Activated CD4-positive, CD25-positive, alpha-beta regulatory T cell treated with anti-CD3 and anti-CD28 coated beads, Interleukin-2, amount 50 U/mL, for 24 hours (primary cell): ENCODE results near the gene DNAH9.

ENCODE experiments used
- ATAC-seq, 2 donors: fragments of 150-1000 bp; cut with Tn5 transposase; one replicate each; pipeline ENCODE4 v1.10.0; 2021; ENCODE audit warnings: mild to moderate bottlenecking in 1 of 2, moderate library complexity in 1 of 2

DNAH9 gene

DNA sequence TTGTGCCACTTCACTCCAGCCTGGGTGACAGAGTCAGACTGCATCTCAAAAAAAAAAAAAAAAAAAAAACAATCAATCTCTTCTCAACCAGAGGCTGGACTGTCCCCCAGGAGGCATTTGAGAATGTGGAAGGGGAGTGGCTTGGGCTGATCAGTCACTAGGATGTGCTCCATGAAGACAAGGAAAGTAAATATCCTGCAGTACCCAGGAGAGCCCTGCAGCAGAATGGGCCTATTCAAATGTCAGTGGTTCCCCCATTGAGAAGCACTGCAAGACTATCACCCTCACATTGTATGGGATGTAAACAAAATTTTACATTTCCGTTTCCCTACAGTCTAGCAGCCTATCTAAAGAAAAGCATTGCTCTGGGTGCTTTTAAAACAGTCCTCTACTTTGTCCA, 70.3 kb downstream of the DNAH9 start:
- ATAC-seq: no peak

DNA sequence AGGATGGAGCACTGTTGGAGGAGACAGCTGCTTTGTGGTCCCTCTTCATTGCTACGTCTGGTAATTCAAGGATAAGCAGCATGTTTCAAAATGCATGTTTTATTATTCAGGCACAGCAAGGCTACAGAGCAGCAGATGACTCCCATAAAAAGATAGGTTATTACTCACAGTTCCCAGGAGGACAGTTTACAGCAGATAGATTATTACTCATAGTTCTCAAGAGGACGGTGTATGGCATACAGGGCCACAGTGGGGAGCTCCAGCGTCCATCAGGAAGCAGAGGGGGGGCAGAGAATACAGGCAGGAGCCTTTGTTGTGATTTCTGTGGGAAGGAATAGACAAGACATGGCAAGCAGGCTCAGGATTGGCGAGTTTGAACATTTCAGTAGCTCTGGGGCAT, 72.9 kb downstream of the DNAH9 start:
- no peak for ATAC-seq

DNA sequence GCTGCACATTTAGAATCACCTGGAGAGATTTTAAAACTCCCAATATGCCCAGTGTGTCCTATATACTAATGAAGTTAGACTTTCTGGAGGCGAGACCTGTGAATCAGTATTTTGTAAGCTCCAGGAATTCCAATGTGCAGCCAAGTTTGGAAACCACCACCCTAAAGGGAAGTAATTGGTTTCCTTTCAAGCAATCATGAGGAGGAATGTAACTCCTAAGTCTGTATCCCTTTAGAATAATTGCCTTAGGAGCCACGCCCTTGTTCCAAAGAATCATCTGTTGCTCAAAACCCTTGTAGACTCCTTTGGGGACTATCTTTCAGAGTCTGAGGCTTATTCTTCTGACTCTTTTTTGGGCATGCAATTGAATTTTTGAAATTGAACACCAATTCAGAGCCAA, 84.4 kb downstream of the DNAH9 start:
- no peak for ATAC-seq

DNA sequence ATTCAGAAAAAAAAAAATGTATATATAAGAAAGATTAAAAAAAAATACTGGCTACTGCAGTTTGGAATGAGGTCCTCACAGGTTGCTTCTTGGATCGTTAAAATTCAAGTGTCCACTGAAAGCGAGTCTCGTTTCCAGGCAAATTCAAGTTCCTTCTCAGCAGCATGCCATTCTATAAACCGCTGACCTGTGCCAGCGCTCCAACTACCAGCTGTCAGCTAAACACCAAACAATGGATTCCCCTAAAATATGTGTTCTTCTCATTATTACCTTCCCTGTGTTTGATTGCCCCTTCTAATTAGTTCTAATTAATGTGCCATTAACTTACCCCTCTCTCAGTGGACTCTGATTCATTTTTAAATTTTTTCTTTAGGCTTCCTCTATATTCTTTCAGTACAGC, 92.4 kb downstream of the DNAH9 start:
- no peak for ATAC-seq

DNA sequence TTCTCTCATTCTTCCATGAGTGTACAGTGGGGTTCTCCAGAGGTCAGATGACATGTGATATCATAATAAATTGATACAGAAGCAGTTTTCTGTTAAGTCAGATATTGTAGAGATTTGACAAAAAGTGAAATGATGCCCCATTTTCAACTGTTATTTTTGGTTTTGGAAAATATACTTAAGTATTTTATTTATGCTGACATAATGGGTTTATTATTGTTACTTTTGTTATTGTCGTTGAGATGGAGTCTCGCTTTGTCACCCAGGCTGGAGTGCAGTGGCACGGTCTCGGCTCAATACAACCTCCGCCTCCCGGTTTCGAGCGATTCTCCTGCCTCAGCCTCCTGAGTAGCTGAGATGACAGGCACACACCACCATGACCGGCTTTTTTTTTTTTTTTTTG, 94.4 kb downstream of the DNAH9 start:
- no peak for ATAC-seq

DNA sequence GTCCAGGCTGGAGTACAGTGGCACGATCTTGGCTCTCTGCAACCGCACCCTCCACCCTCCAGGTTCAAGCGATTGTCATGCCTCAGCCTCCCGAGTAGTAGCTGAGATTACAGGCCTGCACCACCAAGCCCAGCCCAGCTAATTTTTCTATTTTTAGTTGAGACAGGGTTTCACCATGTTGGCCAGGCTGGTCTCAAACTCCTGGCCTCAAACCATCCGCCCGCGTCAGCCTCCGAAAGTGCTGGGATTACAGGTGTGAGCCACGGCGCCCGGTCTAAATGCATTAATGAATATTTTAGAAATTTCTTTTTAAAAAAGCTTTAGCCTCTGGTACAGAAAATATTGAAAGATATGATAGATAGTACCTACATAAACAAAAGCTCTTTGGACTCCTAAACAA, 95.0 kb downstream of the DNAH9 start:
- no peak for ATAC-seq

DNA sequence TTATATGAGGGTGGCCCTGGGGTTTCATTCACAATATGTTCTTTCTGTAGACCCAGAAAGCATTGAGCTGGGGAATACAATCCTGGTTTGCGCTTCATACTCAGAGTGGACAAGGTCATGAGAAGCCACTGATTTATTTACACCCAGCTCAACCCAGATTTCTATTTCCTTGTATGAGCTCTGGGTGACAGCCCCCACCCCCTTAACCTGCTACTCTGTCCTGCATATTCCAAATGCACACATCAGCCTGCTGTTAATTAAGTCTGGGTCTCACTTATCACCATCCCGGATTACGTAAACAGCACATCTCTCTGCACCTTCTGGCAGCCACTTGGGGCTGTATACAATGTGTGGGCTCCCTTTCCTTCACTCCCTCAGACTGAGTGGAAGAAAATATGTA, 102.4 kb downstream of the DNAH9 start:
- no peak for ATAC-seq

DNA sequence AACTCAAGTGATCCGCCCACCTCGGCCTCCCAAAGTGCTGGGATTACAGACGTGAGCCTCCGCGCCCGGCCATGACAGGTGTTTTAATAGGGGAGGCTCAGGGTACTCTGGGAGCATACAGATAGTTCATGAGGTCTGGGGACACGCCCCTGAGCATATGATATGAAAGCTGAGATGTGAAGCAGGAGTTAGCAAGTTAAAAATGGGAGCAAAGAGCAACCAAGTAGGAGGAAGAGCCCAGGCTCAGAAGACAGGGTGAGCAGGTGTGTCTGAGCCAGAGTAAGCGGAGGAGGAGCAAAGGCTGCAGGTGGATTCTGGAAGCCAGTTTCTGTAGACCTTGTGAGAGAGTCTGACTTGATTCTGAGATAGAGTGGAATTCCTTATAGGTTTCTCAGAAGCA, 103.6 kb downstream of the DNAH9 start:
- ATAC-seq: no peak

DNA sequence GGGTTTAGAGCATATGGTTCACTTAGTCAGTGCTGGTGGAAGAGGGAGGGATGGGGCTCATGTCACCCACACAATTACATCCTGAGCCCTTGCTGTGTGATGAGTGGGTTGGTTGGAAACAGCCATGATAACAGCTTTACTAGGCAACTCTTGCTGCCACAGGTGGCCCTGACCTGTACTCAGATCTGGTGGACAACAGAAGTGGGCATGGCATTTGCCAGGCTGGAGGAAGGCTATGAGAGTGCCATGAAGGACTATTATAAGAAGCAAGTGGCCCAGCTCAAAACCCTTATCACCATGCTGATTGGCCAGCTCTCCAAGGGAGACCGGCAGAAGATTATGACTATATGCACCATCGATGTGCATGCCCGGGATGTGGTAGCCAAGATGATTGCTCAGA, 105.8 kb downstream of the DNAH9 start:
- ATAC-seq: no peak

DNA sequence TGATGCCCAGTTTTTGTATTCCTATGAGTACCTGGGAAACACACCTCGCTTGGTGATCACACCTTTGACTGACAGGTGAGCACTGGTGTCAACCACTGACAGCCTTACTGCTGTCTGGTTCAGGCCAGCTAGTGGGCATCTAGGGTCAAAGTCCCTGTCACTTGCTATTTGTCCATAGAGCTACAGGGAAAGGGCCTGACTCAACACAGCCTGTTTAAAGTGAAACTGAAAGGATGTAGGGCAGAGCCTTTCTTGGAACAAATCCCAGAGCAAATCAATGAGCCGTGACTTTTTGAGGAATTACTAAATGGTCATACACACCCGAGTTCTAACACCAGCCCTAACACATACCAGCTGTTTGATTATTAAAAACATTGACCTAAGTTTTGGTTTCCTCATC, 106.8 kb downstream of the DNAH9 start:
- no peak for ATAC-seq

DNA sequence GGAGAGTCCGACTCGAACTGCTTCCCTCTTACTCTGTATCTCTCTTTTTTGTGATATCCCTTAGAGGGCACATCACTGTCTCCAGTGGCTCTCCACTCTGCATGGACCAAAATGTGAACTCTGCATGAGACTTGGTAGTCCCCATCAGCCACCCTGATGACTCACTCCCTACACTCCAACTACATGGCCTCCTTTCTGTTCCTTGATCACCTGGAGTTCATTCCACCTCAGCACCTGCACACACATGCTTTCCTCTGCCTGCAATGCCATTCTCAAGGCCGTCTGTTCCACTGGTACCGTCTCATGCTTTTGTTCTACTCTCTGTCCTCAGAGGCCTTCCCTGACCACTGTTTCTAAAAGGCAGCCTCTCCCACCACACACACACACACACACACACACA, 109.3 kb downstream of the DNAH9 start:
- no peak for ATAC-seq

DNA sequence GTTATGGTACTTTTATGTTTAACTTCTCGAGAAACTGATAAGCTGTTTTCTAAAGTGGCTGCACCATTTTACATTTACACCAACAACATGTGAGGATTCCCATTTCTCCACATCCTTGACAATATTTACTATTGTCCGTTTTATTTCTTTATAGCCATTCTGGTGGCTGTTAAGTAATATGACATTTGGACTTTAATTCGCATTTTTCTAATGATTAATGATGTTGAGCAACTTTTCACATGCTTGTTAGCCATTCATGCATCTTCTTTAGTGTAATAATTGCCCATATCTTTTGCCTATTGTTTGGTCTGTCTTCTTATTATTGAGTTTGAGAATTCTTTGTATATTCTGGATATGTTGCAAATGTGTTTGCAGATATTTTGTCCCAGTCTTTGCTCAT, 114.2 kb downstream of the DNAH9 start:
- no peak for ATAC-seq

DNA sequence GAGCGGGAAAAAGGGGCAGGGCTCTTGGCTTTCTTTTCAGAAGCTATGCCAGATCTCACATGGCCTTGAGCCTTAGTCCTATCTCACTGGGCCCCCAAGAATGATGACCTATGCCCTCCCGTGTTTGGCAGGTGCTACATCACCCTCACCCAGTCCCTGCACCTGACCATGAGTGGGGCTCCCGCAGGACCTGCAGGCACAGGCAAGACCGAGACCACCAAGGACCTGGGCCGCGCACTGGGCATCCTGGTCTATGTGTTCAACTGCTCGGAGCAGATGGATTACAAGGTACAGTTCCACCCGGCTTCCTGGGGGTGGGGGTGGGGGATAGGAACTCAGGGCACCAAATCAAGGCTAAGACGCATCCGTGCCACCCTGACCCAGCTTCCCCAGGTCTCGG, 120.9 kb downstream of the DNAH9 start:
- no peak for ATAC-seq

DNA sequence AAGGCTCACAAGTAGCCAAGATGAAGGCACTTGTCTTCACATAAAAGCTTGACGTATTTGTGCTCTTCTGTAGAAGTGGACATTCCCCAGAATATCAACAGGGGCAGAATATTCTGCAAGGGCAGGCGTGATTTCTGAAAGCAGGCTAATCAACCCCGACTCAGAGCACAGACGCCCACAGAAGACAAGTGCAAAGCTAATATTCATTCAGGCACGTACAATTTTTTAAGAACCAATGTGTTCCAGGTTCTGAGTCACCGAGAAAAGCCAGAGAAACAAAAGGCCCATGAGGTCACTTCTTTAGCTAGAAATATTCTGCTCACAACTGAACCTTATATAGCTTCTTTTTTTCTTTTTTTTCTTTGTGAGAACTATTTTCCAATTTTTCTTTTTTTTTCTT, 121.6 kb downstream of the DNAH9 start:
- ATAC-seq: no peak

DNA sequence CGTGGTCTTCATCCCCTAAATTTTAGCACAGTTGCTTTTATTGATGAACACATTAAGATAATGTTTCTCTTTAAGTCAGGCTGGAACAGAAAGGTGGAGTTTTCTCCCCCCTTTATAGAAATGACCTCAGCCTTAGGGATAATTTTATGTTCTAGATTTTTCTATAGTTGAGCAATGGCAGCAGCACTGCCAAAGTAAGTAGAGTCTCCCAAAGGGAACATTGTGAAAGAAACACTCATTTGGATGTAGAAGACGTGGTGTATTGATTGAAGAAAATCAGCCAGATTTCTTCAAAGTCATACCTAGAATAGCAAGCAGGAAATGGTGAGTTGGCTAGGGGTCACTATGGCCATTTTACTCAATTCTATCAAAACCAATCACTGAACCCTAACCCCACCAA, 122.5 kb downstream of the DNAH9 start:
- ATAC-seq: no peak

DNA sequence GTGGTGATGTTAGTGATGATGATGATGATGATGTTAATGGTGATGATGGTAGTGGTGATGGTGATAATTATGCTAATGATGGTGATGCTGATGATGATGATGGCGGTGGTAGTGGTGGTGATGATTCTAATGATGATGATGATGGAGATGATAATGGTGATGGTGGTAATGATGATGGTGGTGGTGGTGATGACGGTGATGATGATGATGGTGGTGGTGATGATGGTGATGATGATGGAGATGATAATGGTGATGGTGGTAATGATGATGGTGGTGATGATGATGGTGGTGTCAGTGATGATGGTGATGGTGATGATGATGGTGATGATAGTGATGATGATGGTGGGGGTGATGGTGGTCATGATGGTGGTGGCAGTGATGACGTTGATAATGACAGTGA, 132.5 kb downstream of the DNAH9 start:
- no peak for ATAC-seq

DNA sequence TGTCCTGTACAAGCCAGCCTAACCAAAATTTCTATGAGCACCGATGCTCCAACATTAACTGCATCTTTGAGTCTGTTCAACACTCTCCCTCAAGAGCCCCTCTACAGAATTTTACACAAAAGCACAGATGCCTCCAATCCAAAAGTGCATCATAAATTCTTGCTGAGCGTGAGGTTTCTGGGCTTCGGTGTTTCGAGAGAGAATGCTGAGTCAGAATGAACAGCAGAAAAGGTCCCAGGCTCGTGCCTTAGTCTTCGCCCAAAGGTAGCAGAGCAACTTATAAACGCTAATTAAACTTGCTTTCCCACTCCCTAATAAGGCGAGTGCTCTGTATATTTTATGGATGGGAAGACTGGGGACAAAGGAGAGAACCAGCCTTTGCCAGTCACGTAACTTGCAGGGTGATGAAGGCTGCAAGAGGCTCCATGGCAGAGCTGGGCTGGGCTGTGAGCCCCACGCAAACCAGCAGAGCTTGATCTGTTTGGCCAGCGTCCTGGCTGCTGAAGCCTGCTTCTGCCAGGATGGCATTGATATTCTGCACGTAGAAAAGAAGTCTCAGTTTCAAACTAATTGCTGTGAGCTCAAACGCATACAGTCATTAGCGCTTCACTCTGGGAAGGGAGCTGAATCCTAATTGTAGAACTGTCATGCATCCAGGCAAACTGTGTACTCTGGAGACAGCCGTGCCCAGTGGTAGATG, 138.5 kb downstream of the DNAH9 start:
- ATAC-seq: no peak

DNA sequence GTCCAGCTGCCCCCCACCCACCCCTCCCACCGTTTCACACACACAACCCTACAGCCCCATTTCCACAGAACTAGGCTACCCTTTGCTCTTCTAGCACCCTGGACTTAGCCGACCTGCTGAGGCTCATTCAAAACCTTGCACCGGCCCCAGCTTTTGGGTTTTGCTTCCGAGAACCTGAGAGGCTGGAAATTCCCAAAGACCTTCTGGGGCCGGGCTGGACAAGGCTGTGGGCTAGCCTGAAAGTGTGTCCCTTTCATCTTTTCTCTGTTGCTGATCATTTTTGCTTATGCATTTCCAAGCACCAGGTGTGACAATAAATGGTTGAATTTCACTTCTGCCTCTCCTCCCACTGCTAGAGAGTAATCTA, 139.0 kb downstream of the DNAH9 start:
- ATAC-seq: no peak

DNA sequence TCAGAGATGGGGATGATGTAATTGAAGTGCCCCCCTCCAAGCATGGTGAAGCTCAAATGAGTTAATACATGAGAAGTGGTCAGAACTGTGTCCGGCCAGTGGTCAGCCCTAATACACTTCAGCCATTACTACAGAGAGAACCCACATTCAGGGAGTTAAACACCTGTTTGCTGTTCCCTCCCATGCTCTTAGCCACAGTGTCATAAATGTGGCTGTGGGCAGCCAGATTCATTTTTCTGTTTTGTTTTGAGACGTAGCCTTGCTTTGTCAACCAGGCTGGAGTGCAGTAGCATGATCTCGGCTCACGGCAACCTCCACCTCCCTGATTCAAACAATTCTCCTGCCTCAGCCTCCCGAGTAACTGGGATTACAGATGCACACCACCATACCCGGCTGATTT, 139.9 kb downstream of the DNAH9 start:
- no peak for ATAC-seq

DNA sequence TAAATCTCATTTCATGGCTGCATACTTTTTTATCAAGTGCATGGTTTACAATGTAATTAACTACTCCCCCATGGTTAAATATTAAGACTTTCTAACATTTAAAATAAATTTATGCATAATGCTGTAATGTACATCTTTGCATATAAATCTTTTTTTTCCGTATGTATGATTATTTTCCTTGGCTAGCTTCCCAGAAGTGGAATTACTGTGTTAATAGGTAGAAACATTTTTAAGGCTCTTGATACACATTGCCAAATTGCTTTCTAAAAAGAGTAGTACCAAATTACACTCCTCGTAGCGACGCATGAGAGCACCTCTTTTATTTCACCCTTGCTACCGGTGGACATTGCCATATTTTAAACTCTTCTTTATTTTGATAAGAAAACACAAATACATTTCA, 141.1 kb downstream of the DNAH9 start:
- no peak for ATAC-seq

DNA sequence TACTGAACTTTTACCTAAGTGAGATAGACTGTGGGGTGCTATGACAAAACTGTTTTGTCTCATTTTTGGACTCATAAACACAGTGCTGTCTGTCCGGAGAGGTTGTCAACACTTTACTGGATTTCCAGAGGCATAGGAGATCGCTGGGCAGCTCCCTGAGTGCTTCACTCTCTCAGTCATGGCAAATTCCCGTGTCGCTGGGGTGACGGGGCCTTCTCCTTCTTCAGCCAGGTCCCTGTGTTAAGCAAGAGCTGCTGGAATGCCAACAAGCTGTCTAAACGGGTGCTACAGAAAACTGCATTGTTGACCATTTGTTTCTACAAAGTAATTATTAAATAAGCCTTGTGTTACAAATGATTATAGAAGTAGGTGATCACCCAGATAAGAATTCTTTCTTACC, 141.6 kb downstream of the DNAH9 start:
- no peak for ATAC-seq

DNA sequence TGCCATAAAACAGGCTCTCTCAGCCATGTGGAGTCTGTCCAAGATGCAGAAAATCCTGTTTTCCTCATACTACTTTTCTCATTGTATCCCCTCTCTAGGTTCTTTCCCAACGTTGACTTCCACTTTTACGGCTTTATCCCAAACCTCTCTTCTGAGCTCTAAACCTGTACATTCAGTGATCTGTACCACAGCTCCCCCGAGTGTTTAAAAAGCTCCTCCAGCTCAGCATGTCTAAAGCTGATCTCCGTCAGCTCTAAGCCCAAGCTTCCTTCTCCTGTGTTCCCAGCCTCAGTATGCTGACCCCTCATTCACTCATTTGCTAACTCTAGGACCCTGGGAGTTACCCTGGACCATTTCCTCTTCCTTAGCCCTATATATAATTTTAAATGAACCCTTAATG, 144.6 kb downstream of the DNAH9 start:
- ATAC-seq: no peak

DNA sequence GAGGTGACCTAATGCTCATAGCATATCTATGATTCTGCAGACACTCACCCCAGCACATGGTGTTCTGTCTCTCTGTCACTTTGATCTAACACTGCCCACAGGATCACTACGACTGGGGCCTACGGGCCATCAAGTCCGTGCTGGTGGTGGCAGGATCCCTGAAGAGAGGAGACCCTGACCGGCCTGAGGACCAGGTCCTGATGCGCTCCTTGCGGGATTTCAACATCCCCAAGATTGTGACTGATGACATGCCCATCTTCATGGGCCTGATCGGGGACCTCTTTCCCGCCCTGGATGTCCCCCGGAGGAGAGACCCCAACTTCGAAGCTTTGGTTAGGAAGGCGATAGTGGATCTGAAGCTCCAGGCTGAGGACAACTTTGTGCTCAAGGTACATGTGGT, 146.4 kb downstream of the DNAH9 start:
- ATAC-seq: no peak

DNA sequence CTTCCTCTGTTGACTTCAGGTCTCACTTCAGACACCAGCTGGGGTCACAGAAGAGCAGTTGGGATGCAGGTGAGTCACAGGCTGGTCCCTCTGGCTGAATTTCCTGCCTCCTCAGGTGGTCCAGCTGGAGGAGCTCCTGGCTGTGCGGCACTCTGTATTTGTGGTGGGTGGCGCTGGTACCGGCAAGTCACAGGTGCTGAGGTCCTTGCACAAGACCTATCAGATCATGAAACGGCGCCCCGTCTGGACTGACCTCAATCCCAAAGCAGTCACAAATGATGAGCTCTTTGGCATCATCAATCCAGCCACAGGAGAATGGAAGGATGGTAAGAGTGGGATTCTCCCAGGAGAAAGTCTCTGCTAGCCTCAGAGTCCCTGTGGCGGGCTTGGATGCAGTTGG, 149.2 kb downstream of the DNAH9 start:
- no peak for ATAC-seq

DNA sequence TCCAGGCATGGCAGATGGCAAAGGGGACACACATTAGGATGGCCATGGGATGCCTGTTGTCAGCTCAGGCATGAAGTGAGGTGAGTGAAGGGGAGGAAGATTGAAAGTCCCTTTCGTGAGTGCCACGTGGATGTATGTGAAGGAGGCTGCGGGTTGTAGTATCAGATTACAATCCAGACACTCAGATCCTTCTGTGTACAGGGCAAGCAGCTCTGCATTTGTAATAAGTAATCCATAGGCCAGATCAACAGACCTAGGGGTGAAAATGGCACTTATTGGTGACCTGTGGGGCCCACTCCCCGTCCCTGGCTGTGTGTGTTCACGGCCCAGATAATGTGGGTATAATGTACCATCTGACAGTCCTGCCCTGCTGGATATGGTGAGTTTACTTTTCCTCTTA, 159.5 kb downstream of the DNAH9 start:
- no peak for ATAC-seq

DNA sequence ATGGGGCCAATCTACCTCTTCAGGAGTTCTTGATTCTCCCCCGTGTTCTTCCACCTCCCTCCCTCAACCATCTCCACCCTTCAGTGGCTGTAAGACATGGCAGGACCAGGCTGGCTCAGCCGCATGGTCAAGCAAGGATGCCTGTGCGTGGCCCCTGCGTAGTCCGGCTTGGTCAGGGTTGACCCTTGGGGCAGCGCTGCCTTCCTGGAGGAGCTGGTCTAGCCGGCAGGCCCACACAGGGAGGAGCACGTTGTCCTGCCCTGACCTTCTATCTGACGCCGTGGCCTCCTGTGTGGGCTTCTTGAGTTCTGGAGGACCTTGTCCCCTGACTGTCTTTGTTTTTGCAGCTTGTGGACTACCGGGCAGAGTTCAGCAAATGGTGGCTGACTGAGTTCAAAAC, 169.8 kb downstream of the DNAH9 start:
- no peak for ATAC-seq
